ENCODE data around the gene COPS3.

Gene COPS3

DNA sequence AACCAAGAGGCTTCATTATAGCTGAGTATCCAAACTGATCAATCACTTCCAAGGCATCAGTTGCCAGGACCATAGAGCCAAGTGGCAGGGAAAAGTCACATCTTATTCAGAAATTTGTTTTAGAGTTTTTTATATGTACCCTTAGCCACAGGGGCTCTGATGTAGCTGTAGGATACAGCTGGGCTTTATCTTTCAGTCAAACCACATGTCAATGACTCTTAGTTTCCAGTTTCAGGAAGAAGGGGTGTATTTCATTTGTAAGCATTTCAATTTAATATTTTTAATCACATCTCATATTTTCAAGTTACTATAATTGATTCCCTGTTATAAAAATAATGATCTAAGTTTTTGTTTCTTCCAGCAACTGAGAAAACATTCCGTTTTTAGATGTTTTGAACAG, 41.2 kb downstream of the COPS3 start:
- no peak for DNase-seq

DNA sequence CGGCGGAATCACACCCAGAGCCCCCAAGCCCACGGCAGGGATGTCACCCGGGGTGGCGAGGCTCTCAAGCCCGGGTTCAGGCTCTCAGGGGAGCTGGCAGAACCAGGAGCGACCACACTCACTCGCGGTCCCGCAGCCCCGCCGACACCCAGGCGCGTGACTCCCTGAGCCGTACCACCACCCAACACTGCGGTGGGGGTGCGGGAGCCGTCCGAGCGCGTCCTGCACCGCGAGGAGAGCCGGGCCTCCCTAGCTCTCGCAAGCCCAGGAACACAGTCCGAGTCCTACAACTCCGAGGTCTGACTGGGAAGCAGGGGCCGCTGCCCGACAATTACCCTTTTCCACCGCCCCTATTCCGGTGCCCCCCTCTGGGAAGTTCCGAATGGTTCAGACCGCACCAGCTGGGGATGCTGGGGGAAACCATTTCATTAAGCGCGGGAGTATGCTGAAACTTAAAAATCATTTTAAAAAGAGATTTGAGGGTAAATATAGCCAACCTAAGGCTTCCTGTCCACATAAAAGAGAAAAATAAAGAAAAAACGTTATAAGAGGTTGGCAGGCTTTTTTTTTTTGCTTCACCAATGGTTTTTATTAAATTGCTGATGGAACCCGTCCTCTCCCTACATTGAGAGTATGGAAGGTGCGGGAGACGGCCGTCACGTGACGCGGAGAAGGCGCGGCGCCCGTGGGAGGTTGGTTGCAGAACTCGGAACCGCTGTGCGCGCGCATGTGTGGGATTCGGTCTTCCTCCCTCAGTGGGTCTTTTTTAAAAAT, 43.8 kb downstream of the COPS3 start, which contains the start of gene FLCN:
Gene FLCN, minus strand, starts transcription at position 143 of the 774 bp plus-strand sequence. CDS start 9,031 bp downstream, outside the sequence.
- no peak for DNase-seq

DNA sequence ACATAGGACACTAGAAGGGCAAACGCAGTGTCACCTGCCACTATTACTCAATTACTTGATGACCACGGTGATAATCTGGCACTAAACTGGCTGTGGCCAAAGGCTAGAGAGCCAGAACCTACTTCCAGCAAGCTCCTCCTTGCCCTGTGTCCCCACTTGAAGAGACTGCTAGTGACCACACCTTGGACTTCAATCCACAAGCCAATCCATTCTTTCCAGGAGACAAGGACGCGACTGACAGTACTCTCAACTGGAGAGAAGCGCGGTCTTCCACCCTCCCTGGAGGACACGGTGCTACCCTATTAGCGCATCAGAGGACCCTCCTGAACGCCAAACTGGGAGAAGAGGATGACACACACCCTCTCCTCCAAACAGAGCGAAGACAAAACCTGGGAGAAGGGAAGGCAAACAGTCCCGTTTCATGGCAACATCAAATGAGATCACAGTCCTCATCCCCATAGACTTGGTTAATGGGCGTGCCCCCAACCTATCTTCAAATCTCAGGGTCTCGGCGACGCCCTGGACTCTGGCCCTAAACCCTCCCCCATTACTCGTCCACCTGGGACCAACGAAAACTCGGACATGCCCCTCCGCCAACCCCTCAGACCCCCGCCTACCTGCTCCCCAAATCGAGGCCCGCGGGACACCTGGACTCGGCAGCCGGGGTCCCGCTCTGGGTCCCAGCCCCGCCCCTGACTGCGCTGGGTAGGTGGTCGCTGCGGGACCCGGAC, 44.6 kb downstream of the COPS3 start:
- DNase-seq = no peak

DNA sequence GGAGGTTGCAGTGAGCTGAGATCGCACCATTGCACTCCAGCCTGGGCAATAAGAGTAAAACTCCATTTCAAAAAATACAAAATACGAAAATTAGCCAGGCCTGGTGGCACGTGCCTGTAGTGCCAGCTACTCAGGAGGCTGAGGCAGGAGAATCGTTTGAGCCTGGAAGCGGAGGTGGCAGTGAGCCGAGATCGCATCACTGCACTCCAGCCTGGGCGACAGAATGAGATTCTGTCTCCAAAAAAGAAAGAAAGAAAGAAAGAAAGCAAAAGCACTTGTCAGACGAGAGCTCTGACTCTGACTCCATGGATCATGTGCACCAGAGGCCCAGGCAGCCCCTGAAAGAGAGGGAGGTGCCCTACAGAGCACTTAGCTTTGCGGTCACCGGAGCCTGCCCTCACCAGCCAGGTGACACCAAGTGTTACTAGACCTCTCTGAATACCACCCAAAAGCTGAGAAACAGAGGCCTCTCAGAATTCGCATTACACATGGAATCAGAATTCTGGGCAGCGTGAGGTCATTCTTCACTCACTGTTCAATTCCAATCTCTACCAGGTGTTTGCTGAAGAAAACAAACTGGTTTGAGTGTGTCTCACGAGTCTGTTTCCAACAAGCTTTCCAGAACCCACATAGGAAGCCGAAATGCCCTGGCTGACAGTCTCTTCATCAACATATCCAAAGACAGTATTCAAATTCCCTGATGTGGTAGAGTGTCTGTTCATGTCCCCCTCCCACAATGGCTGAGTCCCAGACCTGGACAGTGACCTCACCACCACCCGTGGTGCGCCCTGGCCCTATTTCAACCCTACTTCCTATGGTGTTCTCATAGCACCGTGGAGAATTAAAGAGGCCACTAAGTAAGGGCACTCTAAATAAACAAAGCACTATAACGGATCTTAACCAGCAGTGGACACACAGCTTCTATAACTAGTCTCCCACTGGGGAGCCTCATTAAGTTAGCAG, 45.6 kb downstream of the COPS3 start:
- DNase-seq = no peak

DNA sequence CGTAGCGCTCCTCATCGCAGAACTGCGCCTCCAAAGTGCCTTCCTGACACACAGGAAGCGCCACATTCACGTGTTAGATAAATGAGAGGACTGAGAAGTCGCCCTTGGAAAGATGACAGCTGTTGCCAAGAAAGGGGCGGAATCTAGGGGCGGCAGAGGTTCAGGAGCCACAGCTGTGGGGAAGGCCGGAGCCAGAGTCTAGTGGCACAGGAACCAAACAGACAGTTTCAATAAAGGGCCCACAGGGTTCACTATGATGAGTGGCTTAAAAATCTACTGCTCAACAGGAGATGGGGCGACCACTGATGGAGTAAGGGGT, 48.8 kb downstream of the COPS3 start:
- DNase-seq = no peak

DNA sequence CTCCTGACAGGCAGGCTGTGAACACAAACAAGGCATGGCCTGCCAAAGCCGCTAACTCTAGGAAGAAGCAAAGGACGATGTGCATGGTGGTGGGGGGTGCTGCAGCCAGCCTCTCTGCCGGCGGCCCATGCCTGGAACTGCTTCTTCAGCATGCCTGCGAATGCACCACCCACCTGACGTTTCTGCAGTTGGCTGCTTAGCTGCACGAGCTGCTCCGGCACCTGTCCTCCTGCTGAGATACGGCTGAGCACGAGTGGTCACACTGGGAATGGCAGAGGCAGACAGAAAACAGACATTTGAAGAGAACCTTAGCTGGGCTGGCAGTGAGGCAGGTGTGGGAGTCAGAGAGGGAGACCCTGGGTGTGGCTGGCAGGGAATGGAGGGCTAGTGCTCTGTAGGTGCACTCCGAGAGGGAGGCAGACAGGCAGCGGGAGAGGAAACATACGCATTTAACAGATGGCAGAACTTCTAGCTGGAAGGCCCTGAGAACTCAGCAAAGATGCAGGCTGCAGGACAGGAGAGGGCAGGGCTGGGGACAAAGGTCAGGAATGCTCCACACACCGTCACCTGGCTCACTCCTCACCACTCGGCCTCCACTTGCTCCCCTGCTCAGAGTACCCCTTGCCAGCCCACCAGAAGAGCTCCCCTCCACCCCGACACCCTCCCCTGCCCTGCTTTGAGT, 49.3 kb downstream of the COPS3 start:
- DNase-seq = no peak

DNA sequence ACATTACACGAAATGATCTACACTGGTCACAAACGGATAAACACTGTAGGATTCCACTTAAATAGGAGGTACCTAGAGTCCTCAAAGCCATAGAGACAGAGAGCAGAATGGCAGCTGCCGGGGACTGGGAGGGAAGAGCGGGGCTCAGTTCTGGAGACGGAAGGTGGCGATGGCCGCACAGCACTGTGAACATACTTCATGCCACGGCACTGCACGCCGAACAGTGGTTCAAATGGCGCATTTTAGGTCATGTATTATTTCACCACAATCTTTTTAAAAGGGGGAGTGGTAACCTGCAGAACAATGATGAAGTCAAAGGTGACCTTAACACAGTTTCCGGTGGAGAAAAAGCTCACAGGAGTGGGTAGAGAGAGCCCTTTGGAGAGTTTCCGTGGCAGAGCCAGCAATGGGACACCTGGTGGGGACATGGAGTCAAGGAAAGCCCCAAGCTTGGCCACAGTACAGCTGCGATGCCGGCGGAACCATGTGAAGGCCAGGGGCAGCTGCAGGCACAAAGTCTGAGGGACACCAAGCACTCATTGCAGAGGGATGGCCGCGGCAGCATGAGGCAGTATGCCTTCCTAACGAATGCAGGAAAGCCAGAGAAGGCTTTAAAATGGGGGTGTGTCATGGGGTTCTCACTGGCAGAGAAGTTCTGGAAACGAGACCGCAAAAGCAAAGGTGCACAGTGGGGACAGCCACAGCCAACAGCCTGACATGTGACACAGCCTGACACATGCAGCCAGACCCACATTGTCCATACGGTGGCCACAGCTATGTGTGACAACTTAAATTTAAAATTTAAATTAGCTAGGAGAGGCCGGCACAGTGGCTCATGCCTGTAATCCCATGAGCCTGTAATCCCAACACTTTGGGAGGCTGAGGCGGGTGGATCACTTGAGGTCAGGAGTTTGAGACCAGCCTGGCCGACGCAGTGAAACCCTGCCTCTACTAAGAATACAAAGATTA, 51.3 kb downstream of the COPS3 start:
- no peak for DNase-seq

DNA sequence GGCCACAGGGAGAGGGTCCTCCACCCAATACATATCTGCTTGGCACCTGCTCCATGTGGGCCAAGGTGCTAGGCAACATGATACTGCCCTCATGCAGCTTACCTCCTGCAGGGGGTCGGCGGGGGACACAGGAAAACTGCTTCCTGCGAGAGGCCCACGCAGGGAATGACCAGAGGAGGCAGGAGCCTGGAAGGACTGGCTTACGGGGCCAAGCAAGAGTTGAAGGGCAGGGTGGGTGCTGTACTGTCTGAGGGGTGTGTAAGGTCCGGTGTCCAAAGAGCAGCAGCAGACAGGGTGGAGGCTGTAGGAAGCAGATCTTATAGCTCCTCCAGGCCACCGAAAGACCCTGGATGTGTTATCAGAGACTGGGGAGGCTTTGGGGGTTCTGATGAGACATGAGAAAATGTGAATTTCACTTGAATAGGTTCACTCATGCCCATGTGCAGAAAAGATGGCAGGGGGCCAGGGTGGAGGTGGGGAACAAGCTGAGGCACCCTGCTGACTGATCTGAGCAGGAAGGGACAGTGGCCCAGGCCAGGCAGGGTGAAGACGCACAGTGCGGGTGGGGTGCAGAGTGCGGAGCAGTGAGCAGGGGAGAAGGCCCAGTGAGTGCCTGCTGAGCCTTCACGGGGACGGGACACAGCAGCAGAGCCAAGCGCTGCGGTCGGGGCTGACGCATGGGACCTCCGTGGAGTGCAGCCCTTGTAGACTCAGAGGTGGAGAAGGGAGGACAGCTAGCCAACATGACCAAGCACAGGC, 52.3 kb downstream of the COPS3 start:
- DNase-seq = no peak

DNA sequence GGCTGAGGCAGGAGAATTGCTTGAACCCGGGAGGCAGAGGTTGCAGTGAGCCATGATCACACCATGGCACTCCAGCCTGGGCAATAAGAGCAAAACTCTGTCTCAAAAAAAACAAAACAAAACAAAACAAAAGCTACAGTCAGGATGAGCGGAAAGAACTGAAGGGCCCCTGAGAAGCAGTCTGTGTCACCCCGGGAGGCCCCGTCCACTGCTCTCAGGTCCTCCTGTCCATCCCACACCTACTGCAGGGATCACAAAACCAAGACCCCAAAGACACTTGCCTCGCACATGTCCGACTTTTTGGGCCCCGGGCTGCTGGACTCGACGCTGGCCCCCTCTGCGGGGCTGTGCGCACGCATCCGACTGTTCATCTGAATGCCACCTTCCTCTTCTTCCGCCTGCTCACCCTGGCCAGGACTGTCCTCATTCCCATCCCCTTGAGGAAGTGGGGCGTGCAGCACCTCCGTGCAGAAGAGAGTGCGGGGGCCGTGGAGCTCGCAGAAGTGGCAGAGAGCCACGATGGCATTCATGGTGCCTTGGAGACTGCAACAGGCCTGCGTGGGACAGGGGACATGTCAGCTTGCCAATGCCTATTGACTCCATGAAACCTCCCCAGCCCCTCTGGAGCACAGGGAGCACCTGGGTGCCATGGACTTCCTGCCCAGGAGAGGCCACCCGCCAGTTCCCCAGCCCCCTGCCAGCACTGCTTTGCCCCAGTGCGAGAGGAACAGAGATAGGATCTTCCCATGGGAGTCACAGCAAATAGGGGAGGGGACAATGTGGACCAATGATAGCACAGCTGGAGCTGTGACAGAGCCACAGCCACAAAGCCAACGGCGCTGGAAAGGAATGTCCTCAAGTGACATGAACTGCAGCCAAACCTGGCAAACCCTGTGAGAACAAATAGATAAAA, 53.2 kb downstream of the COPS3 start:
- DNase-seq = no peak

DNA sequence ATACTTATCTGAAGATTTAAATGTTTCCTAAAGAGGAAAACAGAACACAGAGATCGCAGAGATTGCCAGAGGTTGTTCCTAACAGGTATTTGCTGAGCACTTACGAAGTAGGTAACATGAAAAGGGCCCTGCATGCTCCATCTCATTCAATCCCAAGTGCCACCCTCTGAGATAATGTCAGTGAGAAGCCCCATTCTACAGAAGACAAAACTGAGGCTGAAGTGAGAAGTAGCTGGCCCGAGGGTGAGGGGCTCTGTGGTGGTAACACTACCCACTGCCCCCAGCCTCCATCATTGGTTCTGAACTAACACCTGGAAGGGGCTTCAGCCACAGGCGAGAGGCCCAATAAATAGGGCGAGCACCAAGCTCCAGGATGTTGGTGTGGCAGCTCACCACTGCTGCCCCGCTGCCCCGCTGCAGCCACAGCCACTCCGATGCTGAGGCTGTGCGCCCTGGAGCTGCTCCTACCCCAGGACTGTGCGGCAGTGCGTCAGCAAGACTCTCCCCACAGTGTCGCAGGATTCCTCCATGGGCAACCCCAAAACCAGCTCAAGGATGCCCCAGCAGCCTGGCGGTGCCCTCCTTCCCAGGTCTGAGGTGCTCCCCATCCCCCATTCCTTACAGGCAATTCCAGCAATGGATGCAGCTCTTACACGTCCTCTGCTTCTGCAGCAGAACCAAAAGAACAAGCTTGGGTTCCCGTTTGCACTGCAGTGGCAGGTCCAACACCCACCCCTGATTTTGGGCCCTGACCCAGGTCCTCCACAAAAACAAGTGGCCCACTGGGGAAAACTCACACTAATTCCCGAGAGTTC, 54.4 kb downstream of the COPS3 start:
- no peak for DNase-seq

DNA sequence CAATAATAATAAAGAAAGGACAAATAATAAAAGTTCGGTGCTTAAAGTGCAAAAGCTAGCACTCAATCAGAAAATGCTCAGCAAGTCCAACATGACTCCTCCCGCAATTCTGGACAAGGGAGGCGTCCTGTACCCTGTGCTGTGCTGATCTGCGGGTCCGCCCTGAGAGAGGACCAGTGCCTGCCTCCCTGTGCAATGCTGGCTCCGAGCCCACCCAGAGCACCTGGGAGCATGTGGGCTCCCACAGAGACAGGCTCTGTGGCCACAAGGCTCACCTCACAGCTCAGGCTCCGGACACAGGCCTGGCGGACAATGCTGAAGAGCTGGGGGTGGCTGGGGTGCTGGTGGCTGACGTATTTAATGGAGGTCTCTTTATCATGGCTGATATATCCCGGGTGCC, 55.1 kb downstream of the COPS3 start:
- DNase-seq = no peak

DNA sequence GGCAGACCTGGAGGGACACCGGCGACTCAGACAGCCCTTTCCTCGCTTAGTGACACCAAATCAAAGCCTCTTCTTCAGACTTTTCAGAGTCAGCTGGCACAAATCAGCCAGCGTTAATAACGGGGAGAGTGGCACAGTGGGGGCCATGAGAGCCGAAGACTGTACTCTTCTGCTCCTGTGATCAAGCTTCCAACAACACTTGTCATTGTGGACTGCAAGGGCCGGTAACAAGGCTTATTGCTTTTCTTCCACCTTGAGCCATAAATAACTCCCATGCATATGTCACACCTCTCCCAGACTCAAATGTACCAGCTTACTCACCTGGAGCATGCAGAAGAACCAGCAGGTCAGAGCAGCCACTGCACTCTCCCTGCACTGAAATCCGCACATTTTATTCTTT, 56.9 kb downstream of the COPS3 start:
- DNase-seq = no peak

DNA sequence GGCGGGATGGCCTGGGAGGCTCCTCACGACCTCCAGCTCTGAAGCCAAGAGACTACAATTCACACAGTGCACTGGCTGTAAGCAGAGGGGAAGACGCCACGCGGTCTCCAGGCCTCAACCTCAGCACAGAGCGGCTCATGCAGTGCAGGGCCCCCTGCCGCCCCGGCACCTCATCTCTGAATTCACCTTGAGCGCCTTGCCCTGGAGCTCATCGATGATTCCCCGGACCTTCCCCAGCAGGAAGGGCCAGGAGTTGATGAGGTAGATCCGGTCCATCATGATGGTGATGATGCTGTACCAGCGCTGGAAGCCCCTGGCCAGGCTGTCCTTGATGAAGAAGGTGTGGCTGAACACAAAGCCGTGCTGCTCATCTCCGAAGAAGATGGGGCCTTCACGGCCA, 57.3 kb downstream of the COPS3 start:
- DNase-seq = no peak

DNA sequence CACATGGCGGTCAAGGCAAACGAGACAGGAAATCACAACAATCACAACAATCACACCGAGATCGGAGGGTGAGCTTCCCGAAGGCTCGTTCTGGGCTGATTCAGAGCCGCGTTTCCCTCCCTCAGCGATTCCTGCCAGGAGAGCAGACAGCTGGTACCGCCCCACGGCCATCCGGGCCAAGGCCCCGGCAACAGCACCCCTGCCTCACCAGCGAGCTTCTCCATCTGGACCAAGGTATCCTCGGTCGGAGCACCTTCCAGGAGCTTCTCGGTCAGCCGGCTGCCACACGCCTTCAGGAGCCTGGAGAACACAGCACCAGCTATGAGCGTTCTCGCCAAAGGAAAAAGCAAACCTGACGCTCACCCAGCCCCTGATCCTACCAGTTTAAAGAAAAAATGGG, 59.7 kb downstream of the COPS3 start:
- DNase-seq = no peak

DNA sequence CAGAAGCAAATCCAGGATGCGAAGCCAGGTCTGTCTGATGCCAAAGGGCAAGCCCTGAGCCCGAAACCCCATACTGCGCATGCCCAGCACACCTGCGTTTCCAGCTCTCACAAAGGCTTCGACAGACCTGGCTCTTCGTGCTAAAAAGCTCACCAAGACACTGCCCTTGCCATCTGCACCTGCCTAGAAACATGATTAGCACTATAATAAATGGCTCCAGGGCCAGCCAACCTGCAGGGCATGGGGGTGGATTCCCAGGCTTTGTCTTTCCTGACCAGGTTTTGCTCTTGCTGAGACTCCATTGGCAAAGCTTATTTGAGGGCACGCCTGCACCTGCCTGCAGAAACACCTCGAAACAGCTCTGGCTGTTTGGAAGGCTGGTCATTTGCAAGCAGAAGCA, 60.5 kb downstream of the COPS3 start:
- no peak for DNase-seq

DNA sequence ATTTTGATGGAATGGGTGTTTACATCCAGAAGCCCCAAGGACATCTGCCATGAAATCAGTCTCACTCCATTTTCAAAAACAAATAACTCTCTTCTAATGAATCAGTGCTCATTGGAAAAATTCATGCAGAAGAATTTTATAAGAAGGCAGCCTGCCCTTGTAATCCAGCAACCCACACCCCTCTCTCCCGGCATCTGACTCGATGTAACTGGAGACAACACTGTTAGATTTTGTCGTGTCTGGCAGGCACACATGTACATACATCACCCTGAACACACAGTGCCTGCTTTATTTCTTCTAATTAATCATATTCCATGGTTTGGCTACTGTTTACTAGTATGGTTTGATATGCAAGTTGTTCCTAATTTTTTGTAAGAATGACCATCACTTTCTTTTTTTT, 63.1 kb downstream of the COPS3 start:
- DNase-seq = no peak

DNA sequence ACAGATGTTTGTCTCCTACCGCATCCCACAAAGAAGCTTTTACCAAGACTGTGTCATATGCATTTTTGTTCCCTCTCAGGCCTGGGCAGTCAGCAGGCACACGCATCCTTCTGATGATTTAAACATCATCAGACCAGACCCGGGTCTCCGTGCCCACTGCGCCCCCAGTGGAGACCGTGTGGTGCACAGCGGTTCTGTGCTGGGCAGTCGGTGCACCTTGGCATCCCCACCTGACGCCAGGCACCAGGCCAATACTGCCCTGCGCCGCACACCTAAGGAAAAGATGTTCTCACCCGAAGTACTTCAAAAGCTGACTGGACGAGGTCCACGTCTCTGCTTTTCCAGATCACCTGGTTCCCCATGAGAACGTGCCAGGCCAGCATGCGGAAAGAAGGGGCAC, 64.3 kb downstream of the COPS3 start:
- no peak for DNase-seq

DNA sequence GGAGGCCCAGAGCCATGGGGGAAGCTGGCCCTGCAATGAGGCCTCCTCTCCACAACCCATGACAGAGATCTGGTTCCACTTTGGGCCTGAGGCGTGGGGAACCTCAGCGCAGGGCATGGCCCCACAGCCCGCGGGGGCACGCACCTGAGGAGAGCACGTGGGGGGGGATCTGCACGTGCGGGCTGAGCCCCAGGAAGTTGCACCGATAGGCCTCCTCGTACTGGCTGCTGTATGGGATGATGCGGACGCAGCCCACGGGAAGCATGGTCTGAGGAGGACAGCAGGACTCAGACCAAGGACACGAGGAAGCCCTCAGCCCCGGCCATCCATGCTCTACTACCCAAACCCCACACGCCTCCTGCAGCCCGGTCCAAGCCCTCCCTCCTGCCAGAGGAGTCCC, 64.8 kb downstream of the COPS3 start:
- no peak for DNase-seq

DNA sequence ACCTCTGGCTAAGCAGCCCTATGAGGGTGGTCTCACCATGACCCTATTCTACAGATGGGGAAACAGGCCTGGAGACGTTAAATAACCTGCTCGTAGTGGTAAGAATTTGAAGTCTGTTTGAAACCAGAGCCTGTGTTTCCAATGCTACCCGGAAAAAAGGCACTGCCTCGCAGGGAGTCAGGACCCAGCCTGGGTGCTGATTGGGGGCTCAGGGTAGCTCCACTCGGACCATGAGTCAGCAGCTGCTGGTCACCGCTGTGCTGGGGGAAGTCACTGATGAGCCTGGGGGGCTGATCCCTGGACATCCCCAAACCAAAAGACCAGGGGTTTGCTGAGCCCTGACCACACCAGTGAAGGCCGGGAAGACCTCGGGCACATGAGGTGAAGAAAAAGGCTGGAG, 65.5 kb downstream of the COPS3 start:
- no peak for DNase-seq

Measured in SIG-M5 (cell line).